Parathyroid adenoma (tissue), 2 donors: ENCODE results near the gene BTBD7.

Experiments used
- H2AFZ ChIP-seq: fragments of 300-600 bp; sonication (generic); one replicate; pipeline ENCODE4 v1.7.0; 2017; ENCODE audit warnings: antibody characterized with exemption, mild to moderate bottlenecking
- H3K27ac ChIP-seq: fragments of 300-600 bp; sonication (generic); one replicate; pipeline ENCODE4 v1.7.0; 2017
- H3K27me3 ChIP-seq: fragments of 300-600 bp; sonication (generic); one replicate; pipeline ENCODE4 v1.7.0; 2017; ENCODE audit warnings: low read length; ENCODE audit not compliant: control insufficient read depth, insufficient read depth
- H3K36me3 ChIP-seq: fragments of 300-600 bp; sonication (generic); one replicate; pipeline ENCODE4 v1.7.0; 2017; ENCODE audit warnings: low read length; ENCODE audit not compliant: control insufficient read depth, insufficient read depth
- H3K4me1 ChIP-seq: fragments of 300-600 bp; sonication (generic); one replicate; pipeline ENCODE4 v1.7.0; 2017; ENCODE audit warnings: control low read depth
- H3K4me2 ChIP-seq: fragments of 300-600 bp; sonication (generic); one replicate; pipeline ENCODE4 v1.7.0; 2017; ENCODE audit warnings: low read length
- H3K4me3 ChIP-seq: fragments of 300-600 bp; sonication (generic); one replicate; pipeline ENCODE4 v1.7.0; 2017; ENCODE audit warnings: low read depth, low read length
- H3K79me2 ChIP-seq: fragments of 300-600 bp; sonication (generic); one replicate; pipeline ENCODE4 v1.7.0; 2017; ENCODE audit warnings: control low read depth
- H3K9ac ChIP-seq: fragments of 300-600 bp; sonication (generic); one replicate; pipeline ENCODE4 v1.7.0; 2017; ENCODE audit warnings: mild to moderate bottlenecking
- H3K9me3 ChIP-seq: fragments of 300-600 bp; sonication (generic); one replicate; pipeline ENCODE4 v1.7.0; 2017; ENCODE audit warnings: low read length; ENCODE audit not compliant: control insufficient read depth
- CTCF ChIP-seq: fragments of 300-600 bp; sonication (generic); IDR thresholded peaks from one replicate; pipeline ENCODE4 v1.7.0; 2017; ENCODE audit warnings: antibody characterized with exemption, mild to moderate bottlenecking
- donor health status: primary hyperparathyroidism.

The BTBD7 gene

DNA sequence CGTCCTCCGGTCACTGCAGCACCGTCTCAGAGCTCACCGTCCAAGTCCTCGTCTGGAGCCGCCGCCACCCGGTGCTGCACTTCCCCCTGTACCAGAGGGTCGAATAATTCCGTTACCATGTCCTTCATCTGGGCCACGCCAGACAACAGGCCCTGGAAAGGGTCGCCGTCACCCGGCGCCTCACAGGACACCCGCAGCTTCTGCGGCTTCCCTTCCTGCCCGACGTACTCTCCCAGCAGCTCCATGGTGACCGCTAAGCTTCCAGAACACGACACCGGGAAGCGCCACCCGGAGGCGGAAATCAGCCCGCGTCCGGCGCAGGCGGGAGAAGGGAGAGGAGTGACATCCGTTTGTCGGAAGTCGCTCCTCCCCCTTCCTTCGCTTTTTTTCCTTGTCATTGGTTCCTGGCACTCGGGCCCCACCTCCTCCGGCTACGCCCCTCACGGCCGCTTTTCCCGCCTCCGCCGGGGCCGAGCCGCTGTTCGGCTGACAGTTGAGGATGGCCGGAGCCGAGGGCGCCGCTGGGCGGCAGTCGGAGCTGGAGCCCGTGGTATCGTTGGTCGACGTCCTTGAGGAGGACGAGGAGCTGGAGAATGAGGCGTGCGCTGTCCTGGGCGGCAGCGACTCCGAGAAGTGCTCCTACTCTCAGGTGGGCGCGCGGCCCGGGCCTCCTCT lies 125.9 kb downstream of the BTBD7 start, which contains the start of the genes GON7 and UBR7:
Gene GON7 (minus strand): TSS at position 273 of the 675 bp plus-strand sequence. CDS start 28 bp downstream, at position 245.
Gene UBR7 (plus strand): TSS at position 464 of the 675 bp plus-strand sequence. CDS start 36 bp downstream, at position 500.
- H3K79me2 ChIP-seq = peaks cover 5% of the 10 kb centered on the region
- peak within 1 kb of the TSS; percentile 80 for H3K4me3 ChIP-seq
- H3K9ac ChIP-seq = peak within 1 kb of the TSS; percentile 32
- no peaks in the 10 kb centered on the region for H3K4me1 ChIP-seq
- peak within 1 kb of the TSS; percentile 92 for H2AFZ ChIP-seq
- H3K27me3 ChIP-seq = no peaks in the 10 kb centered on the region
- TF ChIP-seq CTCF = peak; percentile 42
- H3K27ac ChIP-seq = peak within 1 kb of the TSS; percentile 77
- no peaks in the 10 kb centered on the region for H3K36me3 ChIP-seq
- no peaks in the 10 kb centered on the region for H3K9me3 ChIP-seq
- peak within 1 kb of the TSS; percentile 79 for H3K4me2 ChIP-seq

DNA sequence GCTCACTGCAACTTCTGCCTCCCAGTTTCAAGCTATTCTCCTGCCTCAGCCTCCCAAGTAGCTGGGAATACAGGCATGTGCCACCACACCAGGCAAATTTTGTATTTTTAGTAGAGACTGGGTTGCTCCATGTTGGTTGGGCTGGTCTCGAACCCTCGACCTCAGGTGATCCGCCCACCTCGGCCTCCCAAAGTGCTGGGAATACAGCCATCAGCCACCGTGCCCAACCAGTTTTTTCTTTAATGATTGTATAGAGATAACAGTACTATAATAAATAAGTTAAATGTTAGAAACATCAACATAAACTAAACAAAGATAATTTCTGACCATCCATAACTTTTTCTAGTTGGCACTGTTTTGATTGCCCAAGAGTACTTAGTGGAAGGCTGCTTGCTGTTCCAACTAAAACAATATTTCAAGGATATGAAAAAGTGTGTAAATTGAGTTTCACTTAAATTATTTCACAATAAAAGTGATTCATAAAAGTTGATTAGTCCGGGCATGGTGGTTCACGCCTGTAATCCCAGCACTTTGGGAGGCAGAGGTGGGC lies 131.6 kb downstream of the BTBD7 start:
- no peaks in the 10 kb centered on the region for H3K9me3 ChIP-seq
- no peak overlapping the region for H3K9ac ChIP-seq
- H3K4me1 ChIP-seq = no peaks in the 10 kb centered on the region
- no peaks in the 10 kb centered on the region for H3K27me3 ChIP-seq
- H3K79me2 ChIP-seq = peaks cover 3% of the 10 kb centered on the region
- H3K4me2 ChIP-seq = no peak overlapping the region
- H3K4me3 ChIP-seq = no peak overlapping the region
- H3K36me3 ChIP-seq = no peaks in the 10 kb centered on the region
- no peak overlapping the region for H3K27ac ChIP-seq
- no peak for TF ChIP-seq CTCF
- no peak overlapping the region for H2AFZ ChIP-seq

DNA sequence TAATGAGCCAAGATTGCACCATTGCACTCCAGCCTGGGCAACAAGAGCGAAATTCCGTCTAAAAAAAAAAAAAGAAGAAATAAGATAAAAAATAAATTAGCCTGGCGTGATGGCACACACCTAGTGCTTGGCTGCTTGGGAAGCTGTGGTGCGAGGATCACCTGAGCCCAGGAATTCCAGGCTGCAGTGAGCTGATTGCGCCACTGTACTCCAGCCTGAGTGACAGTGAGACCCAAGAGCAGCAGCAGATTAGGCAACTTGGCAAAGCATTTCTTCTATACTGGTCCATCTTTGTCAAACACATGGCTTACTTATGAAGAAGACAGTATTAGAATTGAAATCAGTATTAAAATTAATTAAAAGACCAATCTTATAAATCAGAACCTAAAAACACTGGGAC lies 132.3 kb downstream of the BTBD7 start:
- Histone ChIP-seq H3K4me1 (no peaks in the 10 kb centered on the region), H3K4me3 (no peak overlapping the region), H3K27ac (no peak overlapping the region), H3K4me2 (no peak overlapping the region), H3K79me2 (no peaks in the 10 kb centered on the region), H3K9ac (no peak overlapping the region), H3K36me3 (no peaks in the 10 kb centered on the region), H3K27me3 (no peaks in the 10 kb centered on the region), H2AFZ (no peak overlapping the region), H3K9me3 (no peaks in the 10 kb centered on the region)
- no peak for TF ChIP-seq CTCF

DNA sequence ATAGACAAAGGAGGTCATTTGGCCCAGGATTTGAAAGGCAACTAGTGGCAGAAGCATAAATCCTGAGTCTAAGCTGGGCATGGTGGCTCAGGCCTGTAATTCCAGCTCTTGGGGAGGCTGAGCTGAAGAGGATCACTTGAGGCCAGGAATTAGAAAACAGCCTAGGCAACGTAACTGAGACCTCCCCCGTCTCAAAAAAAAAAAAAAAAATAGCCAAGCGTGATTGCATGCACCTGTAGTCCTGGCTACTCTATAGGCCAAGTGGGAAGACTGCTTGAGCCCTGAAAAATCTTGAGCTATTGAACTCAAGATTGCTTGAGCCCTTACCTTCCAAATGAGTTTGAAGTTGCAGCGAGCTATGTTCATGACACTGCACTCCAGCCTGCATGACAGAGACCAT lies 133.8 kb downstream of the BTBD7 start:
- Histone ChIP-seq H3K36me3 (no peaks in the 10 kb centered on the region), H3K9me3 (no peaks in the 10 kb centered on the region), H3K9ac (no peak overlapping the region), H2AFZ (no peak overlapping the region), H3K4me2 (no peak overlapping the region), H3K4me3 (no peak overlapping the region), H3K27me3 (no peaks in the 10 kb centered on the region), H3K4me1 (no peaks in the 10 kb centered on the region), H3K27ac (no peak overlapping the region), H3K79me2 (no peaks in the 10 kb centered on the region)
- no peak for TF ChIP-seq CTCF
